ENCODE results near the gene JAZF1.

- no peak for TF ChIP-seq YY1 (IDR thresholded peaks at IDR 0.05; ENCODE audit: insufficient read depth, insufficient read length)
- no peak for TF ChIP-seq ZNF274 (IDR thresholded peaks at IDR 0.05; ENCODE audit: low read depth, low read length)
Measured at GRCh38 chr7:27840760-27841364, 339.7 kb downstream of the JAZF1 start.
